HUES48 (cell line): ENCODE data around the gene ATP2A3.

Experiments used
- H3K27ac ChIP-seq: one replicate; pipeline ENCODE4 v1.7.0; 2013; ENCODE audit warnings: low read depth, low read length, inconsistent platforms
- H3K27me3 ChIP-seq: 2 replicates; pipeline ENCODE4 v1.6.1; 2013; ENCODE audit warnings: mild to moderate bottlenecking, low read length; ENCODE audit not compliant: control insufficient read depth, insufficient read depth
- H3K36me3 ChIP-seq: 2 replicates; pipeline ENCODE4 v1.6.1; 2013; ENCODE audit warnings: low read length; ENCODE audit not compliant: control insufficient read depth, insufficient read depth
- H3K4me1 ChIP-seq: 2 replicates; pipeline ENCODE4 v1.6.1; 2013; ENCODE audit warnings: mild to moderate bottlenecking, low read length; ENCODE audit not compliant: control insufficient read depth, insufficient read depth
- H3K4me3 ChIP-seq: 2 replicates; pipeline ENCODE4 v1.5.1; 2013; ENCODE audit warnings: mild to moderate bottlenecking, low read depth, low read length
- H3K9ac ChIP-seq: 2 replicates; pipeline ENCODE4 v1.6.1; 2013; ENCODE audit warnings: mild to moderate bottlenecking, low read depth, low read length, moderate library complexity
- H3K9me3 ChIP-seq: 2 replicates; pipeline ENCODE4 v1.6.1; 2013; ENCODE audit warnings: low read length; ENCODE audit not compliant: control insufficient read depth, insufficient read depth

The ATP2A3 gene

GRCh38 chr17:3937359-3937758 lies 26.9 kb downstream of the ATP2A3 start:
- peaks cover 23% of the 10 kb centered on the region for H3K36me3 ChIP-seq
- H3K4me1 ChIP-seq, result no peaks in the 10 kb centered on the region
- H3K9ac ChIP-seq, result no peak overlapping the region
- H3K9me3 ChIP-seq, result no peaks in the 10 kb centered on the region
- H3K27ac ChIP-seq, result no peak overlapping the region
- no peak overlapping the region for H3K4me3 ChIP-seq
- no peaks in the 10 kb centered on the region for H3K27me3 ChIP-seq

- no peak overlapping the region for H3K27ac ChIP-seq
- H3K9me3 ChIP-seq, result no peaks in the 10 kb centered on the region
- no peak overlapping the region for H3K9ac ChIP-seq
- H3K4me3 ChIP-seq, result no peak overlapping the region
- H3K36me3 ChIP-seq, result peaks cover 16% of the 10 kb centered on the region
- H3K4me1 ChIP-seq, result no peaks in the 10 kb centered on the region
- H3K27me3 ChIP-seq, result no peaks in the 10 kb centered on the region
Observed at GRCh38 chr17:3935825-3936355, 28.3 kb downstream of the ATP2A3 start.

- no peak overlapping the region for H3K27ac ChIP-seq
- peaks cover 15% of the 10 kb centered on the region; the same call in 1 of the 2 replicates for H3K36me3 ChIP-seq
- H3K4me3 ChIP-seq, result no peak overlapping the region
- no peaks in the 10 kb centered on the region for H3K4me1 ChIP-seq
- H3K9me3 ChIP-seq, result no peaks in the 10 kb centered on the region
- no peaks in the 10 kb centered on the region for H3K27me3 ChIP-seq
- H3K9ac ChIP-seq, result no peak overlapping the region
Observed at GRCh38 chr17:3935140-3935542, 29.1 kb downstream of the ATP2A3 start.

- Histone ChIP-seq H3K9me3 (no peaks in the 10 kb centered on the region), H3K4me3 (no peak overlapping the region), H3K4me1 (no peaks in the 10 kb centered on the region), H3K27me3 (no peaks in the 10 kb centered on the region), H3K27ac (no peak overlapping the region), H3K36me3 (0 out of 2 replicates have a peak, but pooled peaks cover 3% of the 10 kb centered on the region), H3K9ac (no peak overlapping the region)
Observed at GRCh38 chr17:3929764-3930163, 34.5 kb downstream of the ATP2A3 start.

GRCh38 chr17:3929181-3929580 lies 35.1 kb downstream of the ATP2A3 start:
- no peak overlapping the region for H3K4me3 ChIP-seq
- no peak overlapping the region for H3K9ac ChIP-seq
- H3K9me3 ChIP-seq, result no peaks in the 10 kb centered on the region
- H3K4me1 ChIP-seq, result no peaks in the 10 kb centered on the region
- no peaks in the 10 kb centered on the region for H3K27me3 ChIP-seq
- 0 out of 2 replicates have a peak, but pooled peaks cover 3% of the 10 kb centered on the region for H3K36me3 ChIP-seq
- H3K27ac ChIP-seq, result no peak overlapping the region

- H3K36me3 ChIP-seq, result 0 out of 2 replicates have a peak, but pooled peaks cover 3% of the 10 kb centered on the region
- no peaks in the 10 kb centered on the region for H3K4me1 ChIP-seq
- H3K9me3 ChIP-seq, result no peaks in the 10 kb centered on the region
- H3K9ac ChIP-seq, result no peak overlapping the region
- no peak overlapping the region for H3K27ac ChIP-seq
- no peak overlapping the region for H3K4me3 ChIP-seq
- no peaks in the 10 kb centered on the region for H3K27me3 ChIP-seq
Observed at GRCh38 chr17:3928406-3928805, 35.8 kb downstream of the ATP2A3 start.

- no peaks in the 10 kb centered on the region for H3K9me3 ChIP-seq
- 0 out of 2 replicates have a peak, but pooled peaks cover 3% of the 10 kb centered on the region for H3K36me3 ChIP-seq
- no peaks in the 10 kb centered on the region for H3K4me1 ChIP-seq
- H3K27ac ChIP-seq, result no peak overlapping the region
- no peak overlapping the region for H3K4me3 ChIP-seq
- no peak overlapping the region for H3K9ac ChIP-seq
- no peaks in the 10 kb centered on the region for H3K27me3 ChIP-seq
Observed at GRCh38 chr17:3927628-3928340, 36.5 kb downstream of the ATP2A3 start.

GRCh38 chr17:3926860-3927627 lies 37.2 kb downstream of the ATP2A3 start:
- H3K36me3 ChIP-seq, result 0 out of 2 replicates have a peak, but pooled peaks cover 3% of the 10 kb centered on the region
- H3K9me3 ChIP-seq, result no peaks in the 10 kb centered on the region
- H3K9ac ChIP-seq, result no peak overlapping the region
- no peak overlapping the region for H3K27ac ChIP-seq
- no peaks in the 10 kb centered on the region for H3K4me1 ChIP-seq
- H3K27me3 ChIP-seq, result no peaks in the 10 kb centered on the region
- H3K4me3 ChIP-seq, result no peak overlapping the region

GRCh38 chr17:3925684-3926485 lies 38.4 kb downstream of the ATP2A3 start:
- H3K9ac ChIP-seq, result no peak overlapping the region
- no peaks in the 10 kb centered on the region for H3K27me3 ChIP-seq
- no peaks in the 10 kb centered on the region for H3K4me1 ChIP-seq
- H3K4me3 ChIP-seq, result no peak overlapping the region
- no peaks in the 10 kb centered on the region for H3K9me3 ChIP-seq
- 0 out of 2 replicates have a peak, but pooled peaks cover 3% of the 10 kb centered on the region for H3K36me3 ChIP-seq
- H3K27ac ChIP-seq, result no peak overlapping the region

GRCh38 chr17:3924512-3925350 lies 39.5 kb downstream of the ATP2A3 start:
- 0 out of 2 replicates have a peak, but pooled peaks cover 3% of the 10 kb centered on the region for H3K36me3 ChIP-seq
- H3K9ac ChIP-seq, result no peak overlapping the region
- H3K4me1 ChIP-seq, result no peaks in the 10 kb centered on the region
- H3K4me3 ChIP-seq, result no peak overlapping the region
- no peak overlapping the region for H3K27ac ChIP-seq
- H3K27me3 ChIP-seq, result no peaks in the 10 kb centered on the region
- H3K9me3 ChIP-seq, result no peaks in the 10 kb centered on the region
